Medulla oblongata (tissue), 1 donor: ENCODE data around the gene GPR18.

ENCODE experiments used
- DNase-seq: peaks from one replicate; pipeline ENCODE4 v3.0.0-alpha.2; 2015; ENCODE audit errors: extremely low spot score

Gene GPR18

DNA sequence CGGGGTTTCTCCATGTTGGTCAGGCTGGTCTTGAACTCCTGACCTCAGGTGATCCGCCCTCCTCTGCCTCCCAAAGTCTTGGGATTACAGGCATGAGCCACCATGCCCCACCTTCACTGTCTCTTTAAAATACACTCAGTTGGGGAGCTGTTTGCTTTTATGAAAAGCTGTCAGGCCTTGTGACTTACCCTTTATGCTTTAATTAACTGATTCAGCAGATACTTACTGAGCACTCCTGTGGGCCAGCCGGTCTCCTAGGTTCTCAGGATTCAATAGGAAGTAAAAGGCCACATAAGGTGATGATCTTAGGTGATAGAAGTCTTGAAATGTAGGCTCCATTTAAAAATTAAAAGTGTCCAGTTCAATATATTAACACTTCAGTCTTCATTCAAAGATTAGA is 50.0 kb downstream of the GPR18 start:
- DNase-seq = no peak

DNA sequence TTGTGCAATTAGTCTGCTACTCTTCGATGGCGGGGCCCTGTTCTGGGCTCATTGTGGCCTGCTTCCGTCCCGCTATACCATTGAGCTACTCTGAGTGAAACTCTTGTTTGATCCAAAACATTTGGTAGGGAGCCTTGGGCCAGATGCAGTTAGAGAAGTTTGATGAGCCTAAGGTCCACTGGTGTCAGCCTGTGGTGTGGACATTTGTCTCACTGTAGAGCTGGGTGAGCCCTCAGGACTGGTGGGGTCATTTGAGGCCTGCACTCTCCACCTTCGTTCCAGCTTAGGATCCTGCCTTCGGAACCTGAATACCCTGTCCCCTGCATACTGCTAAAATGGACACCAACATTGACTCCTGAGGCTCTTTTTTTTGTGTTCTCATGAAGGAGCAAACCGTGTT is 50.7 kb downstream of the GPR18 start:
- DNase-seq = no peak

DNA sequence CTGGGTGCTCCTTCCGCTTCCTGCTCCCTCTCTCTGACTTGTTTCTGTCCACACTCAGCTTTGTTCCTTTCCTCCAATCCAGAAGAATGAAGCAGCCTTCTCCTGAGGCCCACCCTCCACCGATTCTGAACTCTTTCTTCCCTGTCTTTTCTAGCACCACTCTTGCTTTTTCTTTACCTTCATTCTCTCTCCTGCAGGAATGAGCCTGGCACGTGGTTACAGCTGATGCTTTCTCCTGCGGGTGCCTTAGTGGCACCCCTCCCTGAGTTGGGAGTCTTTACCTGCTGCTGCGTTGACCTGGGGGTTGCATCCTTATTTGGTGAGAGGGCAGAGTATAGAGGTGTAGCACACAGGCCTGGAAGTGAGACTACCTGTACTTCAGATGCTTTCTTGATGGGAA is 51.3 kb downstream of the GPR18 start:
- DNase-seq = no peak

DNA sequence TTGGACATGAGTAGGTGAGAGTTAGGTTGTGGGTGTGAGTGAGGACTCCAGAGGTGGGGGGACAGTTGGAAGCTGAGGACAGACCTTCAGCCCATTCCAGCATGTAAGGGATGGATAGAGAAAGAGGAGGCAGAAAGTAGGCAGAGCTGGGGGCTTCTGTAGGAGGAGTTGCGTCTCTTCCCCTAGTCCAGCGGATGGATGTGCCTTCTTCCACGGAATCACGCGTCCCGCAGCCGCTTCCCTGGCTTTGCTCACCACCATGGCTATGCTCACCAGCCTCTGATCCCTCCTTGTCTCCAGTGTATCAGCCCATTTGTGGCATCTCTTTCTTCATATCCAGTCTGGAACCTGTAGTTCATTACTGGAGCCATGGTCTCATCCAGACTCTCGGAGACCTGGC is 52.0 kb downstream of the GPR18 start:
- DNase-seq = no peak

DNA sequence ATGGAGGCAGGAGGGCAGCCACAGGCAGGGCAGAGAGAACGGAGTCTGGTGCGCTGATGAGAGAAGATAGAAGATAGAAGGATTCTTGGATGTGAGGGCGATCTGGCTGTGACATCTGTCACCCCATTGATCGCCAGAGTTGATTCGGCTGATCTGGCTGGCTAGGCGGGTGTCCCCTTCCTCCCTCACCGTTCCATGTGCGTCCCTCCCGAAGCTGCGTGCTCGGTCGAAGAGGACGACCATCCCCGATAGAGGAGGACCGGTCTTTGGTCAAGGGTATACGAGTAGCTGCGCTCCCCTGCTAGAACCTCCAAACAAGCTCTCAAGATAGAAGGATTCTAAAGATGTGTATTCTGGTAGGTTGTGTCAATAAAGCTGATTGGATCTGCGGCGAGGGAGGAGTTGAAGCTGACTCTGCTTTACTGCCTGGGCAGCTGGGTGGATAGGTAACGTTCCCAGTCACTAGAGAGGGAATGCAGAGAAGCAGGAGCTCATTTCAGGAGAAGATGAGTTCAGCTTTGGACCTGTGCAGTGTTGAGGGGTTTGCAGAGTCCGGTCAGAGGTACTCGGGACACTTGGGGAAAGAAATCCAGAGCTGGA is 52.5 kb downstream of the GPR18 start:
- no peak for DNase-seq
